Spleen (tissue), 11 donors: ENCODE results near the gene CTSZ. TPM values are rescaled to one million over a fixed set of nuclear protein-coding genes. Genes with fewer than 3 reads are reported as not detected.
A peak's percentile ranks its signal among the peaks of the same experiment; 100 is the strongest.

ENCODE experiments used
- DNase-seq: peaks from one replicate; pipeline ENCODE4 v3.0.0-alpha.2; 2020
- H3K27ac ChIP-seq, 8 donors: fragments of 200-600 bp; sonication (generic) in 7 of 8; 1 replicate in 4 of 8; 2 replicates in 4 of 8; pipeline versions ENCODE4 v1.5.0 to v1.8.0; 2016 to 2021; ENCODE audit warnings: inconsistent platforms in 4 of 8, mild to moderate bottlenecking in 4 of 8, moderate library complexity in 1 of 8
- H3K27me3 ChIP-seq, 7 donors: fragments of 200-600 bp; sonication (generic) in 6 of 7; replicated peaks in 1 of 7; 1 replicate in 4 of 7; 2 replicates in 3 of 7; pipeline versions ENCODE4 v1.5.0 to v1.8.0; 2016 to 2021; ENCODE audit warnings: inconsistent platforms in 3 of 7, mild to moderate bottlenecking in 1 of 7
- H3K36me3 ChIP-seq, 6 donors: fragments of 200-600 bp; sonication (generic) in 5 of 6; 1 replicate in 4 of 6; 2 replicates in 2 of 6; pipeline versions ENCODE4 v1.5.0 to v1.8.0; 2016 to 2021; ENCODE audit warnings: inconsistent platforms in 2 of 6
- H3K4me1 ChIP-seq, 6 donors: fragments of 200-600 bp; sonication (generic) in 5 of 6; 1 replicate in 3 of 6; 2 replicates in 3 of 6; pipeline versions ENCODE4 v1.5.0 to v1.8.0; 2016 to 2021; ENCODE audit warnings: inconsistent platforms in 3 of 6
- H3K4me3 ChIP-seq, 8 donors: fragments of 200-600 bp; sonication (generic) in 7 of 8; 1 replicate in 4 of 8; 2 replicates in 4 of 8; pipeline versions ENCODE4 v1.5.0 to v1.8.0; 2016 to 2021; ENCODE audit warnings: inconsistent platforms in 4 of 8, mild to moderate bottlenecking in 4 of 8, moderate library complexity in 2 of 8
- H3K9me3 ChIP-seq, 8 donors: fragments of 200-600 bp; sonication (generic) in 7 of 8; 1 replicate in 4 of 8; 2 replicates in 4 of 8; pipeline versions ENCODE4 v1.5.0 to v1.8.0; 2016 to 2021; ENCODE audit warnings: inconsistent platforms in 4 of 8
- CTCF ChIP-seq, 11 experiments: fragments of 200-600 bp in 7 of 11; fragments of 450-650 bp in 4 of 11; sonication (generic) in 4 of 11; IDR thresholded peaks in 8 of 11; conservative IDR thresholded peaks in 3 of 11; 1 replicate in 7 of 11; 2 replicates in 4 of 11; pipeline versions ENCODE4 v1.4.0 to v1.8.0; 2016 to 2021; ENCODE audit warnings: antibody characterized with exemption in 11 of 11, inconsistent platforms in 4 of 11, mild to moderate bottlenecking in 1 of 11
- POLR2A ChIP-seq, 3 donors: fragments of 450-650 bp; IDR thresholded peaks; one replicate each; pipeline ENCODE4 v1.5.1; 2017; ENCODE audit warnings: antibody characterized with exemption in 3 of 3, mild to moderate bottlenecking in 1 of 3
- POLR2AphosphoS5 ChIP-seq, 3 donors: sonication (generic); formaldehyde crosslinking; IDR thresholded peaks; one replicate each; pipeline ENCODE4 v1.5.1; 2017; ENCODE audit warnings: antibody characterized with exemption in 3 of 3
- WGBS, 5 donors: extraction: QIAGEN DNeasy Blood & Tissue Kit in 3 of 5; methylation state at CpG; one replicate each; pipeline versions ENCODE4 v1.1.5 to v1.1.7; 2013 to 2018; 5-methylcytosine and 5-hydroxymethylcytosine counted together
- intact Hi-C: fragments of 100-400 bp; cut with DNase I; formaldehyde crosslinking; loops from one replicate; pipeline ENCODE4 v1.15.0; 2023; ENCODE audit warnings: low total_unique reads
- polyA plus RNA-seq, 3 donors: library from polyadenylated mRNA; stranded (reverse); fragments of 200-250 nt; gene quantifications; one replicate each; pipeline ENCODE4 v1.2.1, GENCODE V29; 2013
- total RNA-seq, 7 donors: library from RNA; depleted of rRNA in 3 of 7; stranded (reverse); fragments of >200 nt in 3 of 7; fragmentation: NEBNext Ultra II Directional in 4 of 7; extraction: Animal tissue kit (Norgen Biotek cat#: 25700) in 4 of 7; gene quantifications; one replicate each; pipeline versions ENCODE4 v1.1.0 to v1.2.1, GENCODE V29; 2016 to 2021
- donor health status: healthy with polysubstance abuse.
- donor health status: DM: no; HTN: no; CAD: no; lungs with moderate emphysema.
- donor health status: DM: no; HTN: no; CAD: no.
- donor health status: Bipolar disorder and iron deficiency.
- donor health status: healthy.
- donor health status: DM: no; HTN: no; CAD: no.
- donor health status: DM: yes; HTN: yes; CAD: no.

Gene CTSZ
- total and polyA plus RNA-seq, 10 donors = 198 to 286 (median 230) TPM

- intact Hi-C loops = loop anchor here (10.0 kb wide), 1 partner anchor 46 kb away; the partner anchor contains the start of gene NELFCD
- 61 to 73% (median 64%) methylated on average over 7 of the region's 7 CpGs for WGBS, 5 donors
These were observed 24.0 kb upstream of the CTSZ start for GRCh38 chr20:59030911-59031563.

GRCh38 chr20:59028812-59029211 lies 21.8 kb upstream of the CTSZ start:
- no peak for TF ChIP-seq CTCF (IDR thresholded peaks at IDR 0.05 in 8 of 11, conservative IDR thresholded peaks at IDR 0.05 in 3 of 11)
- TF ChIP-seq POLR2AphosphoS5 (IDR thresholded peaks at IDR 0.05) = no peak
- TF ChIP-seq POLR2A (IDR thresholded peaks at IDR 0.05) = no peak
- peak overlapping the region in 2 of 8 donors; percentile 10 to 87 for H3K4me3 ChIP-seq
- 57 to 74% (median 64%) methylated on average over 2 of the region's 2 CpGs for WGBS, 5 donors
- no peak overlapping the region for H3K27ac ChIP-seq
- H3K4me1 ChIP-seq = peaks cover 31 to 86% (median 65%) of the 10 kb centered on the region in 6 donors
- intact Hi-C loops = no loop called here
- no peaks in the 10 kb centered on the region for H3K9me3 ChIP-seq
- no peaks in the 10 kb centered on the region for H3K27me3 ChIP-seq
- H3K36me3 ChIP-seq = peaks cover 0 to 70% (median 53%) of the 10 kb centered on the region in 6 donors
- no peak for DNase-seq

More at GRCh38 chr20:59030911-59031563, 24.0 kb upstream of the CTSZ start:
- no peak for DNase-seq
- Histone ChIP-seq H3K9me3 (no peaks in the 10 kb centered on the region), H3K4me3 (peak overlapping the region; percentile 62 to 97 (median 86)), H3K36me3 (peaks cover 7 to 70% (median 48%) of the 10 kb centered on the region in 6 donors), H3K27me3 (no peaks in the 10 kb centered on the region), H3K4me1 (peaks cover 31 to 70% (median 61%) of the 10 kb centered on the region in 6 donors), H3K27ac (peak overlapping the region in 7 of 8 donors; percentile 89 to 96 (median 91))
- TF ChIP-seq POLR2AphosphoS5 (IDR thresholded peaks at IDR 0.05) (no peak), CTCF (IDR thresholded peaks at IDR 0.05 in 8 of 11, conservative IDR thresholded peaks at IDR 0.05 in 3 of 11) (no peak), POLR2A (IDR thresholded peaks at IDR 0.05) (no peak)

GRCh38 chr20:59027741-59028320 lies 20.8 kb upstream of the CTSZ start:
- intact Hi-C loops = no loop called here
- Histone ChIP-seq H3K4me3 (no peak overlapping the region), H3K9me3 (no peaks in the 10 kb centered on the region), H3K36me3 (peaks cover 0 to 78% (median 62%) of the 10 kb centered on the region in 6 donors), H3K4me1 (peaks cover 31 to 78% (median 61%) of the 10 kb centered on the region in 6 donors), H3K27me3 (no peaks in the 10 kb centered on the region), H3K27ac (no peak overlapping the region)
- TF ChIP-seq POLR2A (IDR thresholded peaks at IDR 0.05) = no peak
- no peak for TF ChIP-seq CTCF (IDR thresholded peaks at IDR 0.05 in 8 of 11, conservative IDR thresholded peaks at IDR 0.05 in 3 of 11)
- no peak for TF ChIP-seq POLR2AphosphoS5 (IDR thresholded peaks at IDR 0.05)
- no peak for DNase-seq
- WGBS, 5 donors = 84 to 91% (median 88%) methylated on average over 8 of the region's 8 CpGs
